HCT116 (cell line): ENCODE measurements around the gene SEC14L1. TPM values are rescaled to one million over a fixed set of nuclear protein-coding genes. Genes with fewer than 3 reads are reported as not detected.

ENCODE experiments used
- ATAC-seq: fragments of 200-7000 bp; cut with Tn5 transposase; 2 replicates; pipeline ENCODE4 v1.9.1; 2020; ENCODE audit warnings: mild to moderate bottlenecking, moderate library complexity
- BruUV-seq: library from RNA; stranded (reverse); fragments of 400-500 nt; replicated peaks from 2 replicates; lab custom pipeline; 2021; lab: Mats Ljungman, UMichigan
- CTCF ChIA-PET: fragments of 300-600 bp; sonication (Branson Sonifier 250); formaldehyde crosslinking; loops from one replicate; lab custom pipeline; 2021; ENCODE audit warnings: antibody characterized with exemption; lab: Charles Lee
- POLR2A ChIA-PET: fragments of 300-600, 350-600 bp; sonication (Branson Sonifier 250); formaldehyde crosslinking; loops from one replicate; lab custom pipeline; 2021; ENCODE audit warnings: antibody characterized with exemption; lab: Charles Lee
- RAD21 ChIA-PET, 2 experiments: fragments of 300-600 bp; sonication (Branson Sonifier 250); formaldehyde crosslinking; loops; one replicate each; lab custom pipeline; 2023; ENCODE audit warnings: low total read pairs in 2 of 2; ENCODE audit not compliant: uncharacterized antibody in 2 of 2, unreplicated experiment in 2 of 2, low non-redundant PET in 1 of 2; lab: Charles Lee
- DNase-seq: peaks from one replicate; pipeline ENCODE4 v3.0.0-alpha.2; 2010; ENCODE audit warnings: low read depth, low spot score
- H2AFZ ChIP-seq: fragments of 200-600 bp; shearing (Covaris generic), sonication (generic); 2 replicates; pipeline ENCODE4 v1.6.1; 2017; ENCODE audit warnings: low read depth, mixed run types, mixed read lengths, antibody characterized with exemption, low read length; ENCODE audit not compliant: poor library complexity, severe bottlenecking
- H3K27ac ChIP-seq: 2 replicates; pipeline ENCODE4 v1.5.1; 2012; ENCODE audit warnings: low read depth, low read length
- H3K27me3 ChIP-seq: fragments of 200-600 bp; sonication (generic); 2 replicates; pipeline ENCODE4 v1.6.1; 2016; ENCODE audit warnings: mixed run types, low read length, mixed read lengths; ENCODE audit not compliant: insufficient read depth
- H3K36me3 ChIP-seq, 2 experiments: fragments of 200-500 bp in 1 of 2; fragments of 200-600 bp in 1 of 2; sonication (Bioruptor generic) in 1 of 2; sonication (generic) in 1 of 2; 2 replicates each; pipeline versions ENCODE4 v1.5.1 to v1.6.1; 2014 to 2016; ENCODE audit warnings: low read length in 2 of 2, inconsistent platforms in 1 of 2, mixed read lengths in 1 of 2, mixed run types in 1 of 2; ENCODE audit not compliant: insufficient read depth in 2 of 2, control insufficient read depth in 1 of 2
- H3K4me1 ChIP-seq, 2 experiments: fragments of 200-600 bp in 1 of 2; sonication (generic) in 1 of 2; 2 replicates each; pipeline versions ENCODE4 v1.5.1 to v1.6.1; 2012 to 2017; ENCODE audit warnings: low read length in 2 of 2, inconsistent platforms in 1 of 2, mild to moderate bottlenecking in 1 of 2, mixed read lengths in 1 of 2, mixed run types in 1 of 2, moderate library complexity in 1 of 2; ENCODE audit not compliant: insufficient read depth in 2 of 2, control insufficient read depth in 1 of 2
- H3K4me2 ChIP-seq: fragments of 200-600 bp; sonication (generic); 2 replicates; pipeline ENCODE4 v1.6.1; 2017; ENCODE audit warnings: mixed run types, low read length, mixed read lengths
- H3K4me3 ChIP-seq, 2 experiments: fragments of 200-600 bp in 1 of 2; sonication (generic) in 1 of 2; replicated peaks in 1 of 2; 2 replicates each; pipeline ENCODE4 v1.5.1; 2011 to 2016; ENCODE audit warnings: low read length in 2 of 2, control low read depth in 1 of 2, low read depth in 1 of 2, mild to moderate bottlenecking in 1 of 2, mixed read lengths in 1 of 2, mixed run types in 1 of 2
- H3K79me2 ChIP-seq: fragments of 200-600 bp; sonication (generic); 2 replicates; pipeline ENCODE4 v1.6.1; 2017; ENCODE audit warnings: mild to moderate bottlenecking, mixed run types, low read length, moderate library complexity, mixed read lengths; ENCODE audit not compliant: insufficient read depth
- H3K9ac ChIP-seq: fragments of 200-600 bp; sonication (generic); 2 replicates; pipeline ENCODE4 v1.6.1; 2016; ENCODE audit warnings: low read length, mixed read lengths
- H3K9me2 ChIP-seq: fragments of 200-600 bp; sonication (generic), shearing (Covaris generic); 2 replicates; pipeline ENCODE4 v1.6.1; 2017; ENCODE audit warnings: mixed run types, mild to moderate bottlenecking, moderate library complexity; ENCODE audit not compliant: insufficient read depth
- H3K9me3 ChIP-seq, 2 experiments: fragments of 200-500 bp in 1 of 2; fragments of 200-600 bp in 1 of 2; sonication (Bioruptor generic) in 1 of 2; sonication (generic) in 1 of 2; 2 replicates each; pipeline ENCODE4 v1.6.1; 2014 to 2017; ENCODE audit warnings: low read length in 2 of 2, mixed read lengths in 2 of 2, inconsistent platforms in 1 of 2, low read depth in 1 of 2, mild to moderate bottlenecking in 1 of 2, mixed run types in 1 of 2, moderate library complexity in 1 of 2; ENCODE audit not compliant: control insufficient read depth in 1 of 2, insufficient read depth in 1 of 2
- H4K20me1 ChIP-seq: fragments of 200-600 bp; sonication (generic), shearing (Covaris generic); 2 replicates; pipeline ENCODE4 v1.6.1; 2017; ENCODE audit warnings: mixed run types, mild to moderate bottlenecking, moderate library complexity; ENCODE audit not compliant: insufficient read depth
- CBX3 ChIP-seq: IDR thresholded peaks from 2 replicates; pipeline ENCODE4 v1.6.1; 2012; ENCODE audit warnings: low read depth
- CEBPB ChIP-seq: IDR thresholded peaks from 2 replicates; pipeline ENCODE4 v1.6.1; 2012; ENCODE audit warnings: low read depth
- CTCF ChIP-seq, 3 experiments: fragments of 200-600 bp in 1 of 3; sonication (generic) in 1 of 3; IDR thresholded peaks in 2 of 3; conservative IDR thresholded peaks in 1 of 3; 2 replicates each; pipeline ENCODE4 v1.5.1; 2012 to 2017; ENCODE audit warnings: low read depth in 2 of 3, low read length in 2 of 3, antibody characterized with exemption in 1 of 3, borderline replicate concordance in 1 of 3, control low read depth in 1 of 3, mild to moderate bottlenecking in 1 of 3, mixed read lengths in 1 of 3, mixed run types in 1 of 3, moderate library complexity in 1 of 3; ENCODE audit not compliant: insufficient read depth in 1 of 3
- EGR1 ChIP-seq: IDR thresholded peaks from 2 replicates; pipeline ENCODE4 v1.6.1; 2012; ENCODE audit warnings: low read depth
- EZH2 ChIP-seq: fragments of 200-600 bp; sonication (generic); IDR thresholded peaks from 2 replicates; pipeline ENCODE4 v1.6.1; 2017; ENCODE audit warnings: antibody characterized with exemption, mixed run types
- EZH2phosphoT487 ChIP-seq: fragments of 200-600 bp; IDR thresholded peaks from 2 replicates; pipeline ENCODE4 v1.6.1; 2018; ENCODE audit warnings: antibody characterized with exemption, borderline replicate concordance
- FOSL1 ChIP-seq: IDR thresholded peaks from 2 replicates; pipeline ENCODE4 v1.6.1; 2012; ENCODE audit warnings: low read depth
- JUND ChIP-seq: IDR thresholded peaks from 2 replicates; pipeline ENCODE4 v1.6.1; 2012
- MAX ChIP-seq: IDR thresholded peaks from 2 replicates; pipeline ENCODE4 v1.6.1; 2012
- REST ChIP-seq: IDR thresholded peaks from 2 replicates; pipeline ENCODE4 v1.6.1; 2012; ENCODE audit warnings: low read depth
- SP1 ChIP-seq: IDR thresholded peaks from 2 replicates; pipeline ENCODE4 v1.6.1; 2012; ENCODE audit warnings: low read depth
- SRF ChIP-seq: IDR thresholded peaks from 2 replicates; pipeline ENCODE4 v1.6.1; 2012; ENCODE audit warnings: low read depth
- TCF7L2 ChIP-seq: IDR thresholded peaks from 2 replicates; pipeline ENCODE4 v1.7.0; 2011; ENCODE audit warnings: borderline replicate concordance, inconsistent platforms; ENCODE audit not compliant: insufficient read depth, insufficient read length; ENCODE audit errors: extremely low read depth
- YY1 ChIP-seq: IDR thresholded peaks from 2 replicates; pipeline ENCODE4 v1.6.1; 2011; ENCODE audit warnings: low read length, low read depth, moderate library complexity, mild to moderate bottlenecking; ENCODE audit not compliant: insufficient replicate concordance; ENCODE audit errors: extremely low read depth
- ZBTB33 ChIP-seq: IDR thresholded peaks from 2 replicates; pipeline ENCODE4 v1.6.1; 2011; ENCODE audit warnings: mild to moderate bottlenecking, low read length, moderate library complexity; ENCODE audit not compliant: insufficient replicate concordance; ENCODE audit errors: extremely low read depth
- ZFX ChIP-seq: fragments of 450-650 bp; IDR thresholded peaks from 2 replicates; pipeline ENCODE4 v1.6.1; 2017
- intact Hi-C: fragments of 100-400 bp; cut with micrococcal nuclease; formaldehyde crosslinking; loops from 2 replicates; pipeline ENCODE4 v1.10.0; 2022
- total RNA-seq: library from RNA; stranded (reverse); gene quantifications from one replicate; pipeline ENCODE4 v1.2.1, GENCODE V29; 2021; ENCODE audit not compliant: unreplicated experiment

SEC14L1 gene
- total RNA-seq, 1 experiment from 2014 or later: 59.7 TPM

- Histone ChIP-seq H3K4me1 (peaks cover 11 to 25% of the 10 kb centered on the region in 2 experiments), H3K9ac (peak overlapping the region; percentile 25; the same call in 1 of the 2 replicates), H2AFZ (no peak overlapping the region), H3K9me3 (no peaks in the 10 kb centered on the region), H3K27me3 (no peaks in the 10 kb centered on the region), H3K79me2 (peaks cover 50% of the 10 kb centered on the region), H3K4me3 (no peak overlapping the region), H4K20me1 (no peaks in the 10 kb centered on the region), H3K4me2 (peak overlapping the region; percentile 22), H3K36me3 (peaks cover 8 to 19% of the 10 kb centered on the region in 2 experiments; a peak in 3 of 4 replicates), H3K27ac (no peak overlapping the region), H3K9me2 (no peaks in the 10 kb centered on the region)
- intact Hi-C loops: no loop called here
- ChIA-PET POLR2A (no interaction called here), RAD21 (no interaction called here), CTCF (no interaction called here)
- no peak for DNase-seq
- BruUV-seq: no TSS peak
- ATAC-seq: no peak
- TF ChIP-seq CEBPB (no peak), REST (no peak), MAX (no peak), SP1 (no peak), YY1 (no peak), ZFX (no peak), TCF7L2 (no peak), CTCF (IDR thresholded peaks at IDR 0.05 in 2 of 3, conservative IDR thresholded peaks at IDR 0.05 in 1 of 3; ENCODE audit: borderline replicate concordance in 1 of 3, insufficient read depth in 1 of 3, low read depth in 2 of 3, low read length in 2 of 3) (no peak), ZBTB33 (no peak), EGR1 (no peak), EZH2phosphoT487 (no peak), EZH2 (no peak), CBX3 (no peak), JUND (no peak), FOSL1 (no peak), SRF (no peak)
These were observed 5.5 kb downstream of the SEC14L1 start for GRCh38 chr17:77146246-77146632.
